WERI-Rb-1 (cell line): Measurements from ENCODE around the gene KCNJ18.
"Not testable (repeated sequence)": the region's sequence is repeated elsewhere in the genome, so short reads cannot be mapped to it uniquely, and the experiment has no call there.

Experiments used
- DNase-seq: peaks from one replicate; pipeline ENCODE4 v3.0.0-alpha.2; 2020
- H3K27ac ChIP-seq: fragments of 250-450 bp; sonication (Bioruptor Pico); 2 replicates; pipeline ENCODE4 v1.5.1; 2020; ENCODE audit warnings: mild to moderate bottlenecking, moderate library complexity
- H3K27me3 ChIP-seq: fragments of 250-450 bp; sonication (Bioruptor Pico); 2 replicates; pipeline ENCODE4 v1.5.1; 2021; ENCODE audit warnings: mild to moderate bottlenecking, low read depth, moderate library complexity; ENCODE audit not compliant: insufficient read depth, severe bottlenecking
- H3K36me3 ChIP-seq: fragments of 250-450 bp; sonication (Bioruptor Pico); 2 replicates; pipeline ENCODE4 v1.5.1; 2020; ENCODE audit warnings: mild to moderate bottlenecking, moderate library complexity
- H3K4me3 ChIP-seq: 2 replicates; pipeline ENCODE4 v1.5.1; 2011; ENCODE audit warnings: low read depth, mild to moderate bottlenecking, control low read depth, low read length
- H3K9me3 ChIP-seq: fragments of 250-450 bp; sonication (Bioruptor Pico); 2 replicates; pipeline ENCODE4 v1.5.1; 2021; ENCODE audit warnings: mild to moderate bottlenecking, moderate library complexity; ENCODE audit not compliant: severe bottlenecking

KCNJ18 gene

GRCh38 chr17:21745385-21746054, 53.2 kb downstream of the KCNJ18 start:
- H3K9me3 ChIP-seq, DNase-seq, H3K4me3 ChIP-seq, H3K27ac ChIP-seq, H3K27me3 ChIP-seq, H3K36me3 ChIP-seq: not testable (repeated sequence)

- H3K9me3 ChIP-seq, H3K4me3 ChIP-seq, H3K27ac ChIP-seq, H3K36me3 ChIP-seq, DNase-seq, H3K27me3 ChIP-seq: not testable (repeated sequence)
These were observed 54.1 kb downstream of the KCNJ18 start for GRCh38 chr17:21746415-21746814.

- not testable (repeated sequence) for DNase-seq, H3K27ac ChIP-seq, H3K27me3 ChIP-seq, H3K4me3 ChIP-seq, H3K36me3 ChIP-seq, H3K9me3 ChIP-seq
These were observed 55.0 kb downstream of the KCNJ18 start for GRCh38 chr17:21747195-21747915.

GRCh38 chr17:21748686-21749085, 56.4 kb downstream of the KCNJ18 start:
- H3K27me3 ChIP-seq, H3K27ac ChIP-seq, H3K36me3 ChIP-seq, H3K9me3 ChIP-seq, DNase-seq, H3K4me3 ChIP-seq: not testable (repeated sequence)

GRCh38 chr17:21749696-21750531, 57.6 kb downstream of the KCNJ18 start:
- H3K27ac ChIP-seq, H3K9me3 ChIP-seq, H3K27me3 ChIP-seq, H3K36me3 ChIP-seq, H3K4me3 ChIP-seq, DNase-seq: not testable (repeated sequence)

- not testable (repeated sequence) for H3K27me3 ChIP-seq, H3K36me3 ChIP-seq, DNase-seq, H3K4me3 ChIP-seq, H3K27ac ChIP-seq, H3K9me3 ChIP-seq
These were observed 58.8 kb downstream of the KCNJ18 start for GRCh38 chr17:21751111-21751510.
